GM12878 (cell line): ENCODE data around the gene PIP5K1A.

Experiments used
- EZH2 ChIP-seq: IDR thresholded peaks from 2 replicates; pipeline ENCODE4 v1.6.1; 2012; ENCODE audit warnings: low read depth, mild to moderate bottlenecking, control low read depth, inconsistent platforms, low read length, borderline replicate concordance; ENCODE audit not compliant: control insufficient read depth
- NFYB ChIP-seq: IDR thresholded peaks from 2 replicates; pipeline ENCODE4 v1.6.1; 2011; ENCODE audit warnings: low read depth, mild to moderate bottlenecking, low read length, improper control_type of control experiment, moderate library complexity; ENCODE audit not compliant: insufficient read depth
- PBX3 ChIP-seq: IDR thresholded peaks from 2 replicates; pipeline ENCODE4 v1.6.1; 2011; ENCODE audit warnings: mild to moderate bottlenecking, low read depth, low read length, moderate library complexity; ENCODE audit not compliant: insufficient replicate concordance

GRCh38 chr1:151292207-151293030 is 94.1 kb downstream of the PIP5K1A start:
- TF ChIP-seq NFYB, result no peak
- no peak for TF ChIP-seq EZH2
- no peak for TF ChIP-seq PBX3
